Ectodermal cell (in vitro differentiated cells): ENCODE measurements around the gene GLB1L3.

ENCODE experiments used
- H3K27ac ChIP-seq: 2 replicates; pipeline ENCODE4 v1.7.0; 2013; ENCODE audit warnings: mild to moderate bottlenecking, low read depth, low read length; ENCODE audit not compliant: insufficient read depth, poor library complexity, severe bottlenecking
- H3K27me3 ChIP-seq: 2 replicates; pipeline ENCODE4 v1.7.0; 2013; ENCODE audit warnings: mild to moderate bottlenecking, low read length; ENCODE audit not compliant: insufficient read depth, control insufficient read depth, poor library complexity, severe bottlenecking
- H3K36me3 ChIP-seq: one replicate; pipeline ENCODE4 v1.7.0; 2013; ENCODE audit warnings: low read length; ENCODE audit not compliant: control insufficient read depth, insufficient read depth
- H3K4me1 ChIP-seq: one replicate; pipeline ENCODE4 v1.7.0; 2013; ENCODE audit warnings: low read length; ENCODE audit not compliant: control insufficient read depth, insufficient read depth
- H3K4me3 ChIP-seq: 2 replicates; pipeline ENCODE4 v1.7.0; 2013; ENCODE audit warnings: low read depth, low read length, control low read depth; ENCODE audit not compliant: insufficient read depth
- H3K9me3 ChIP-seq: 2 replicates; pipeline ENCODE4 v1.7.0; 2013; ENCODE audit warnings: mild to moderate bottlenecking, low read length, moderate library complexity; ENCODE audit not compliant: control insufficient read depth
- WGBS, 2 experiments: methylation state at CpG; one replicate each; pipeline ENCODE4 v1.1.7; 2013; ENCODE audit warnings: missing lambda C conversion rate in 2 of 2; 5-methylcytosine and 5-hydroxymethylcytosine counted together

GLB1L3 gene

DNA sequence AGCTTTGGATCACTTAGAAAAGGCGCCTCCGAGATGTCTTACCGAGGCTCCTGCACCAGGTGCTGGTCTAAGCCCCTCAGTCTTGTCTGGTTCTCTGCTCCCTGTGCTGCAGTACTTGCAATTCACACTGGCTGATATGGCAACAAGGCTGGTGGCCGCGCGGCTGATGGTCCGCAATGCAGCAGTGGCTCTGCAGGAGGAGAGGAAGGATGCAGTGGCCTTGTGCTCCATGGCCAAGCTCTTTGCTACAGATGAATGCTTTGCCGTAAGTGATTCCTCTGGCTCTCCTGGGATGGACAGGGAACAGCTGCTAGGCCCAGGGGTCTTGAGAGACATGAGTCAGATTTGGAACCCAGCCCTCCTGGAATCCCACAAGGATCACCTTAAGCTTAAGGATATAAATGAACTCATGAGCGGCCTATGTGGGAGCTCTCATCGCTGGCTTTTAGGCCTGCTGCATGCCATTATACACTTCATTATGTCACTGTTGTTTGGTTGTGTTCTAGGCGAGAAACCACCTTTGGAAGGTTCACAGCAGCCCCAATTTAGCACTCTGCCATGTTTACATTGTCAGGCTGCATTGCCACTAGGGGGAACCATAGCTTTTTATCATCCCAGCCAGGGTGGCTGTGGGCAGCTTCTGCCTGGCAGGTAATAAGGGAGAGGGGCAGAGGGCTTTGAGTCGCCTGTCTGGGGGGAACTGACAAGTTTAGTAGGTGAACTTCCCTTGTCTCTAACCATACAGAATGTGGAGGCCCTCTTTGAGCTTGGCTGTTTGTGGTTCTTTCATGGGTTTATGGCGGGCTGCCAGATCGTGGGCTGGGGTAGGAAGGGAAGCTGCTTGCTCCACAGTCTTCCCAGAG, 14.3 kb upstream of the GLB1L3 start:
- no peaks in the 10 kb centered on the region for H3K4me1 ChIP-seq
- no peak overlapping the region for H3K27ac ChIP-seq
- no peaks in the 10 kb centered on the region for H3K27me3 ChIP-seq
- peaks cover 2% of the 10 kb centered on the region for H3K36me3 ChIP-seq
- no peak overlapping the region for H3K4me3 ChIP-seq
- 89 to 90% methylated on average over 14 of the region's 14 CpGs for WGBS, 2 experiments
- no peaks in the 10 kb centered on the region for H3K9me3 ChIP-seq

DNA sequence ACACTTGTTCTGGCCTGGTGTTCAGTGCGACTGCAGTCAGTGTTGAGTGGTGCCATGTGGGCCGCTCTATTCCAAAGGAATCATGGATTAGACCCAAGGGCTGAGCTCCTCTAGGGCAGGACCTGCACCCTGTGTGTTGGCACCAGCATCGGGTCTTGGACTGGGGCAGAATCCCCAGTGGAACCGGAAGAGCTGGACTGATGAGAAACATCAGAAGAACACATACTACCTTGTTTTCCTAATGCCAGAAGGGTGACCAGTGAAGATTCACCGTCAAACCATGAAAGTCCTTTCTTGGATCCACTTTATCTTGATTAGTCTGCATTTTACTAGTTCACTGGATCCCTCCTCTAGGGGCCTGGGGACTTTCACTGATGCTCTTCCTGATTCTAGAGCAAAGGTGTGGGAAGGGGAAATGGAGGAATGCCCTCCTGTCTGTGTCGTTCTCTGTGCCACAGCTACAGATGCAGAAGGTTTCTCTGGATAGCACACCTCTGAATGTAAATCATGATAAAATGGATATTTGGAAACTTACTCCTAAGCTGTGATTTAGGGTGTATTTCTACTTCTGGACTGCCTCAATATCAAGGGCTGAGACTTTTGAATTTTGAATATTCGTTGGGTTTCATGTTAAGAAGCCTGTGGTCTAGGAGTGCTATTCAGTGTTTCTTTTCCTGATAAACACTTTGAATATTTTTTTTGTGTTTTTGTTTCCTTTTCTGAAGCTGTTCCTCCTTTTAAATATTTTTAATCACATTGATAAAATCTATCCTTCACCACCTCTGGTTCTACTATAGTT, 11.0 kb upstream of the GLB1L3 start:
- no peak overlapping the region for H3K4me3 ChIP-seq
- no peak overlapping the region for H3K27ac ChIP-seq
- H3K27me3 ChIP-seq, result no peaks in the 10 kb centered on the region
- 93 to 96% methylated on average over 7 of the region's 7 CpGs for WGBS, 2 experiments
- peaks cover 6% of the 10 kb centered on the region for H3K4me1 ChIP-seq
- H3K36me3 ChIP-seq, result no peaks in the 10 kb centered on the region
- H3K9me3 ChIP-seq, result no peaks in the 10 kb centered on the region

DNA sequence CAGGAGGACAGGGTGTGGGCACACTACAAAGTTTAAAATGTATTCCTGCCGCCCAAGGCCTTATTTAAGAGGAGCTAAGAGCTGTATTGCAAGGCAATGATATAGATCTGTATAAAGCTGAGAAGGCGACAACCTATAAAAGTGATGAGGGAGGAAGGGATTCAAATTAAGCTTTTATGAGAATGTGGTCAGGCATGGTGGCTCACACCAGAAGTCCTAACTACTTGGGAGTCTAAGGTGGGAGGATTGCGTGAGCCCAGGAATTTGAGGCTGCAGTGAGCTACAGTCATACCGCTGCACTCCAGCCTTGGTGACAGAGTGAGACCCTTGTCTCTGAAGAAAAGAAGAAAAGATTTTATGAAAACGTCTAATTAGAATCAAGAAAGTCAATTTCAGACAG, 9.7 kb upstream of the GLB1L3 start:
- no peak overlapping the region for H3K4me3 ChIP-seq
- 90 to 95% methylated on average over 5 of the region's 5 CpGs for WGBS, 2 experiments

DNA sequence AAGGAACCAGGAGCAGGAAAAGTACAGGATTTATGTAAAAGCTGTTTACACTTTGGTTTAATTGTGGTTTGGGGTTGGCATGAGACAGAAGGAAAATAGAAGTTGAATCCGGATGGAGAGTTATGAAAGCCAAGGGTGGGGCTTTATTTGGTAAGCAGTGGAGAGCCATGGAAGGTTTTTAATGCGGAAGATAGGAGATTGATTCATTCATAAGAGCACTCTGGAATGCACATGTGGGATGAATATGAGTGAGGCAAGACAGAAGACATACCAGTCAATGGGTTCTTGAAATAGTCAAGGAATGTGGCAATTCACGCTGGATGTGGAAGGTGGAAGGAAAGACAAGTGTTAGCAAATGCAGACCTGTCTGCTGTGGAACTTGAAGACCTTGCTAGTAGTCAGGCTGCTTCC, 9.3 kb upstream of the GLB1L3 start:
- H3K36me3 ChIP-seq, result no peaks in the 10 kb centered on the region
- H3K4me3 ChIP-seq, result no peak overlapping the region
- 69 to 73% methylated on average over 3 of the region's 3 CpGs for WGBS, 2 experiments
- peaks cover 9% of the 10 kb centered on the region for H3K27me3 ChIP-seq
- H3K27ac ChIP-seq, result no peak overlapping the region
- H3K4me1 ChIP-seq, result peaks cover 6% of the 10 kb centered on the region
- no peaks in the 10 kb centered on the region for H3K9me3 ChIP-seq

More for the DNA sequence above, 9.7 kb upstream of the GLB1L3 start:
- H3K9me3 ChIP-seq, result no peaks in the 10 kb centered on the region
- no peak overlapping the region for H3K27ac ChIP-seq
- H3K36me3 ChIP-seq, result no peaks in the 10 kb centered on the region
- H3K27me3 ChIP-seq, result peaks cover 5% of the 10 kb centered on the region
- peaks cover 6% of the 10 kb centered on the region for H3K4me1 ChIP-seq

DNA sequence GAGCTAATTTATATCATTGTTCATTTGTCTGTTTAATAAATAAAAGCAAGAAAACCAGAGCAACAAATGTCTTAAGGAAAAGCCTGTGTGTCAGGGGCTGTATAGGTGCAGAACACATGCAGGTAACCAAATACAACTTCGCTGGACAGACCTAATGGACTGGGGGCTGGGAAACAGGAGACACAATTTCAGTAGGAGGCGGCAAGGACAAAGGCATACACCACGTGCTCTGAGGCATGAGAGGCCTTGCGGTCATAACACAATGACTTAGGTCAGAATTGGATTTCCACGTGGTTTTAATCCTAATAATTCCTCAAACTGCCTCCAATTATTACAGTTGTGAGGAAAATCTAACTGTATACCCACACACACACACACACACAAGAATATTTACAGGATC, 8.7 kb upstream of the GLB1L3 start:
- Histone ChIP-seq H3K4me1 (peaks cover 6% of the 10 kb centered on the region), H3K9me3 (no peaks in the 10 kb centered on the region), H3K36me3 (no peaks in the 10 kb centered on the region), H3K27me3 (peaks cover 15% of the 10 kb centered on the region), H3K27ac (no peak overlapping the region), H3K4me3 (no peak overlapping the region)
- 61 to 65% methylated on average over 5 of the region's 5 CpGs for WGBS, 2 experiments

DNA sequence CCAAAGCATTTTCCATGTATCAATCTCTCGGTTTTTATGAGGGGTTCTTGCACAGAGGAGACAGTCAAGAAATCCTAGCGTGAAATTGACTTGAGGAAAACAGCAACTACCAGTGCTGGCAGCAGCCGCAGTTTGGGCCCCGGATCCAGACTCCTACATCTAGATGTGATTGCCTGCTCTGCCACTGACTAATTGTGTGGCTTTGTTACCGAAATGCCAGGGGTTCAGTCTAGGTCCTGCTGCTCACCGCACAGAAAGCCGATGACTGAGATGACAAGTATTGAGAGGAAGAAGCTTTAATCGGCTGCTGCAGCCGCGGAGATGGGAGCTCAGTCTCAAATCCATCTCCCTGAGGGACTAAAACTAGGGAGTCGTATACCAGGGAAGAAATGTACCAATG, 8.2 kb upstream of the GLB1L3 start:
- Histone ChIP-seq H3K4me3 (no peak overlapping the region), H3K27ac (no peak overlapping the region), H3K9me3 (no peaks in the 10 kb centered on the region), H3K4me1 (peaks cover 11% of the 10 kb centered on the region), H3K36me3 (no peaks in the 10 kb centered on the region), H3K27me3 (peaks cover 20% of the 10 kb centered on the region)
- WGBS, 2 experiments, result 92 to 94% methylated on average over 11 of the region's 11 CpGs

DNA sequence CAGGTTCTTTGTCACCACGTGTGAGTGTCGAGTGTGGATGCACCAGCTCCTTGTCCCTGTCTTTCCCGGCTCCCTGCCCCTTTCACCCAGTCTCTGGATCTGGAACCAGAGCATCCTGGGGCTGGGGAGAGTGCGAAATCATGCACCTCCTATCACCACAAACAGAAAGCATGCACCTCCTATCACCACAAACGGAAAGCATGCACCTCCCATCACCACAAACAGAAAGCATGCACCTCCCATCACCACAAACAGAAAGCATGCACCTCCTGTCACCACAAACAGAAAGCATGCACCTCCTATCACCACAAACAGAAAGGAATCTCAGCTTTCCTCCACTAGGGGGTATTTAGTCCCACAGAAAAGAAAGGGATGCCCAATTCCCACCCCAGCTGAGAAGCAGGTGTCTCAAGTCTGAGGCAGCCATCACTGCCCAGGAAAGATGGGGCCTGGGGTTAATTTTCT, 5.9 kb upstream of the GLB1L3 start:
- WGBS, 2 experiments, result 58 to 60% methylated on average over 5 of the region's 5 CpGs
- Histone ChIP-seq H3K36me3 (no peaks in the 10 kb centered on the region), H3K9me3 (no peaks in the 10 kb centered on the region), H3K4me3 (no peak overlapping the region), H3K27ac (no peak overlapping the region), H3K27me3 (peaks cover 44% of the 10 kb centered on the region), H3K4me1 (peaks cover 16% of the 10 kb centered on the region)

DNA sequence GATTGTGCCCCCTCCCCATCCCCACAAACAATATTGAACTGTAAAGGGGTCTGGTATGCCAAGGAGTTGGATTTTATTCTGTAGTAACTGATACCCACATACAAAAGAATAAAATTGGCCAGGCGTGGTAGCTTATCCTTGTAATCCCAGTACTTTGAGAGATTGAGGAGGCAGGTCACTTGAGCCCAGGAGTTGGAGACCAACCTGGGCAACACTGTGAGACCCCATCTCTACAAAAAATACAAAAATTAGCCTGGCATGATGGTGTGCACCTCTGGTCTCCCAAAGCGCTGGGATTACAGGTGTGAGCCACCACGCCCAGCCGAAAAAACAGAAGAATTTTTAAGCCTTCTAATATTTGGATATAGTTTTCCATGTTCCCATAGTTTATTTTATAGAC, 4.2 kb upstream of the GLB1L3 start:
- Histone ChIP-seq H3K27ac (no peak overlapping the region), H3K36me3 (no peaks in the 10 kb centered on the region), H3K4me1 (peaks cover 16% of the 10 kb centered on the region), H3K9me3 (no peaks in the 10 kb centered on the region), H3K4me3 (no peak overlapping the region), H3K27me3 (peaks cover 61% of the 10 kb centered on the region)
- 86% methylated on average over 4 of the region's 4 CpGs for WGBS, 2 experiments

DNA sequence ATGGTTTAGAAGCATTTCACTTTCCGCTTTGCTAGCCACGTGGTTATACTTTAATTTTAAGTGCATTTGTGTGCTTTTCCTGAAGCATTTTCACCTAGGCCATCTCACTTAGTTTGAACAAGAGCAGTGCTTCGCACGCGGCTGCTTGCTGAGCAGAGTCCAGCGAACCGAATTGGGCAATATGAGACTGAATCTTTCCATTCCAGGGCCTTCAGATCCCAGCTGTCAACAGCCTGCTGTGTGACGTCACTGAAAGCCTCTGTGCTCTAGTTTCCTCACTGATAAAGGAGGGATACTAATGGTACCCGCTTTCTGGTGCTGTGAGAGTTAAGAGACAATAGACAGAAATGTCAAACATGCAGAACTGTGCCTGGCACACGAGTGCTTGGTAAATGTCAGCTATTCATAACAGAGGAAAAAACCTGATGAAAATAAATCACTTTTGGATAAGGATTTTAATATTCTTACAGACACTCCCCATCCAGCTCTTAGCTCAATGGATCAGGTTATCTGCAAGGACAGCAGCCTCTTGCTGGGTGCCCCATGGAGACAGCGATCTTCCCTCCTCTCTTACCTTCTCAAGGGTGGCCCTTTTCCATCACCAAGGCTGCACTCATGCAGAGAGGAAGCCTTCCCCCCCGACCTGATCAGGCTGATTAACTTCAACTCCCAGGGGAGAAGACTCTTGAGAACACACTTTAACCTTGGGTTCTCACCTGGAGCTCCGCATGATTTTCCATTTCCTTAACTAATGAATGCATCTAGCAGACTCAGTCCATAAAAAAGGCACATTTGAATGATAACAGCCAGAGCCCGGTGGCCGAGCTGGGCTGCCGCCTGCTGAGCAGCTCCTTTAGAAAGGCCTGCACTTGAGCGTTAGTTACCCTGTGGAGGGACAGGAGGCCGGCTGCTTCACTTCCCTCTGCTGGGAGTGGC, 3.5 kb upstream of the GLB1L3 start:
- Histone ChIP-seq H3K36me3 (no peaks in the 10 kb centered on the region), H3K27me3 (peaks cover 67% of the 10 kb centered on the region), H3K27ac (no peak overlapping the region), H3K9me3 (no peaks in the 10 kb centered on the region), H3K4me3 (no peak overlapping the region), H3K4me1 (peaks cover 12% of the 10 kb centered on the region)
- WGBS, 2 experiments, result 23 to 25% methylated on average over 18 of the region's 18 CpGs
